ENCODE measurements around the gene BBS1. TPM values are rescaled to one million over a fixed set of nuclear protein-coding genes. Genes with fewer than 3 reads are reported as not detected.
"Not testable (repeated sequence)": the region's sequence is repeated elsewhere in the genome, so short reads cannot be mapped to it uniquely, and the experiment has no call there.

BBS1 gene
- 10 to 100 TPM; 22.6 to 26.4 TPM for total RNA-seq

- DNase-seq (peak; percentile 86), ATAC-seq (ENCODE audit: low read depth) (peak; percentile 93)
- Mint-ChIP-seq H3K36me3 (peaks cover 6% of the 10 kb centered on the region), H3K4me1 (peaks cover 14% of the 10 kb centered on the region), H3K27ac (peak within 1 kb of the TSS; percentile 42), H3K4me3 (peak within 1 kb of the TSS; percentile 90), H3K27me3 (no peaks in the 10 kb centered on the region), H3K9me3 (no peaks in the 10 kb centered on the region)
- POLR2A ChIA-PET = interaction anchor here (0.7 to 1.7 kb wide), 3 partner anchors 19 to 167 kb away, joined by 3 to 6 read pairs (median 4); partner anchors contain the start of genes RBM14 and RBM4B
Observed at GRCh38 chr11:66510271-66510989, at the start of gene BBS1. Gene BBS1 (plus strand): TSS chr11:66510635. CDS start chr11:66510660, 25 bp downstream.

GRCh38 chr11:66462010-66462409 lies 48.4 kb upstream of the BBS1 start:
- peaks cover 3% of the 10 kb centered on the region for H3K9me3 Mint-ChIP-seq
- DNase-seq (no peak), ATAC-seq (ENCODE audit: low read depth) (no peak)
- peaks cover 28% of the 10 kb centered on the region for H3K4me1 Mint-ChIP-seq
- no peak overlapping the region for H3K4me3 Mint-ChIP-seq
- no peak overlapping the region for H3K27ac Mint-ChIP-seq
- POLR2A ChIA-PET = no interaction called here
- H3K27me3 Mint-ChIP-seq = no peaks in the 10 kb centered on the region
- H3K36me3 Mint-ChIP-seq = peaks cover 8% of the 10 kb centered on the region

- H3K4me3 Mint-ChIP-seq = no peak overlapping the region
- DNase-seq (no peak), ATAC-seq (ENCODE audit: low read depth) (no peak)
- no peaks in the 10 kb centered on the region for H3K27me3 Mint-ChIP-seq
- H3K9me3 Mint-ChIP-seq = peaks cover 3% of the 10 kb centered on the region
- peak overlapping the region; percentile 44 for H3K27ac Mint-ChIP-seq
- H3K36me3 Mint-ChIP-seq = peaks cover 8% of the 10 kb centered on the region
- POLR2A ChIA-PET = interaction anchor here (0.9 kb wide), 1 partner anchor 17 kb away, joined by 5 read pairs; the partner anchor contains the start of gene DPP3
- peaks cover 32% of the 10 kb centered on the region for H3K4me1 Mint-ChIP-seq
Observed at GRCh38 chr11:66462911-66463310, 47.5 kb upstream of the BBS1 start.

GRCh38 chr11:66464116-66464515 lies 46.3 kb upstream of the BBS1 start:
- H3K4me3 Mint-ChIP-seq; H3K27ac Mint-ChIP-seq; H3K9me3 Mint-ChIP-seq; H3K27me3 Mint-ChIP-seq; ATAC-seq (ENCODE audit: low read depth); H3K36me3 Mint-ChIP-seq; DNase-seq: not testable (repeated sequence)
- H3K4me1 Mint-ChIP-seq = peaks cover 34% of the 10 kb centered on the region
- POLR2A ChIA-PET = interaction anchor here (0.7 kb wide), 1 partner anchor 10 kb away, joined by 3 read pairs; no protein-coding TSS in a partner anchor

GRCh38 chr11:66464916-66465315 lies 45.5 kb upstream of the BBS1 start:
- Mint-ChIP-seq H3K27me3 (peaks cover 3% of the 10 kb centered on the region), H3K36me3 (peaks cover 8% of the 10 kb centered on the region), H3K4me1 (peaks cover 28% of the 10 kb centered on the region), H3K27ac (no peak overlapping the region), H3K9me3 (peaks cover 3% of the 10 kb centered on the region), H3K4me3 (no peak overlapping the region)
- no peak for ATAC-seq (ENCODE audit: low read depth)
- no peak for DNase-seq
- POLR2A ChIA-PET = interaction anchor here (2.7 kb wide), 1 partner anchor 26 kb away, joined by 11 read pairs; the partner anchor contains the start of gene MRPL11

GRCh38 chr11:66465373-66466224 lies 44.8 kb upstream of the BBS1 start:
- Mint-ChIP-seq H3K27me3 (peaks cover 3% of the 10 kb centered on the region), H3K36me3 (peaks cover 8% of the 10 kb centered on the region), H3K4me1 (peaks cover 31% of the 10 kb centered on the region), H3K27ac (peak overlapping the region; percentile 71), H3K9me3 (peaks cover 2% of the 10 kb centered on the region), H3K4me3 (peak overlapping the region; percentile 86)
- no peak for ATAC-seq (ENCODE audit: low read depth)
- POLR2A ChIA-PET = interaction anchor here (0.7 to 2.7 kb wide), 6 partner anchors 12 to 194 kb away, joined by 3 to 22 read pairs (median 6); partner anchors contain the start of genes DPP3 and MRPL11
- DNase-seq = no peak

GRCh38 chr11:66466225-66467033 lies 44.0 kb upstream of the BBS1 start, which contains the start of gene PELI3:
Gene PELI3 (plus strand): TSS chr11:66466905. CDS start chr11:66468129, 1,224 bp downstream.
- Mint-ChIP-seq H3K9me3 (peaks cover 2% of the 10 kb centered on the region), H3K36me3 (peaks cover 9% of the 10 kb centered on the region), H3K27ac (peak within 1 kb of the TSS; percentile 71), H3K4me3 (peak within 1 kb of the TSS; percentile 92), H3K4me1 (peaks cover 31% of the 10 kb centered on the region), H3K27me3 (peaks cover 3% of the 10 kb centered on the region)
- POLR2A ChIA-PET = interaction anchor here (0.6 to 2.7 kb wide), 13 partner anchors 13 to 607 kb away, joined by 3 to 22 read pairs (median 5); partner anchors contain the start of genes ACTN3, DPP3, MRPL11 and RBM14
- ATAC-seq (ENCODE audit: low read depth) (peak; percentile 80), DNase-seq (peak; percentile 94)

GRCh38 chr11:66467034-66467659 lies 43.3 kb upstream of the BBS1 start:
- Mint-ChIP-seq H3K4me3 (peak overlapping the region; percentile 92), H3K9me3 (no peaks in the 10 kb centered on the region)

GRCh38 chr11:66467756-66468155 lies 42.7 kb upstream of the BBS1 start:
- peaks cover 3% of the 10 kb centered on the region for H3K36me3 Mint-ChIP-seq
- H3K27ac Mint-ChIP-seq = peak overlapping the region; percentile 56
- DNase-seq (no peak), ATAC-seq (ENCODE audit: low read depth) (no peak)
- POLR2A ChIA-PET = interaction anchor here (2.3 kb wide), 1 partner anchor 13 kb away, joined by 22 read pairs; the partner anchor contains the start of gene DPP3
- peak overlapping the region; percentile 92 for H3K4me3 Mint-ChIP-seq
- H3K27me3 Mint-ChIP-seq = peaks cover 3% of the 10 kb centered on the region
- peaks cover 25% of the 10 kb centered on the region for H3K4me1 Mint-ChIP-seq
- no peaks in the 10 kb centered on the region for H3K9me3 Mint-ChIP-seq

More at GRCh38 chr11:66467034-66467659, 43.3 kb upstream of the BBS1 start:
- ATAC-seq (ENCODE audit: low read depth) = peak; percentile 65
- H3K4me1 Mint-ChIP-seq = peaks cover 29% of the 10 kb centered on the region
- no peak for DNase-seq
- POLR2A ChIA-PET = interaction anchor here (0.6 to 2.7 kb wide), 11 partner anchors 13 to 375 kb away, joined by 4 to 22 read pairs (median 5); partner anchors contain the start of genes ACTN3, DPP3, MRPL11 and RBM14
- H3K36me3 Mint-ChIP-seq = peaks cover 7% of the 10 kb centered on the region
- H3K27me3 Mint-ChIP-seq = peaks cover 3% of the 10 kb centered on the region
- H3K27ac Mint-ChIP-seq = peak overlapping the region; percentile 56

- Mint-ChIP-seq H3K4me1 (peaks cover 20% of the 10 kb centered on the region), H3K27ac (no peak overlapping the region), H3K27me3 (peaks cover 3% of the 10 kb centered on the region), H3K36me3 (peaks cover 1% of the 10 kb centered on the region), H3K4me3 (peak overlapping the region; percentile 35), H3K9me3 (no peaks in the 10 kb centered on the region)
- ATAC-seq (ENCODE audit: low read depth) (no peak), DNase-seq (no peak)
- POLR2A ChIA-PET = no interaction called here
Observed at GRCh38 chr11:66468691-66469090, 41.7 kb upstream of the BBS1 start.

GRCh38 chr11:66469441-66469840 lies 41.0 kb upstream of the BBS1 start:
- DNase-seq = no peak
- no peak for ATAC-seq (ENCODE audit: low read depth)
- POLR2A ChIA-PET = no interaction called here
- Mint-ChIP-seq H3K9me3 (no peaks in the 10 kb centered on the region), H3K27ac (no peak overlapping the region), H3K4me1 (peaks cover 20% of the 10 kb centered on the region), H3K27me3 (peaks cover 3% of the 10 kb centered on the region), H3K36me3 (peaks cover 1% of the 10 kb centered on the region), H3K4me3 (no peak overlapping the region)

GRCh38 chr11:66470015-66470414 lies 40.4 kb upstream of the BBS1 start:
- DNase-seq (no peak), ATAC-seq (ENCODE audit: low read depth) (no peak)
- POLR2A ChIA-PET = interaction anchor here (1.3 kb wide), 1 partner anchor 10 kb away, joined by 5 read pairs; the partner anchor contains the start of gene DPP3
- Mint-ChIP-seq H3K36me3 (peaks cover 1% of the 10 kb centered on the region), H3K9me3 (no peaks in the 10 kb centered on the region), H3K27me3 (peaks cover 3% of the 10 kb centered on the region), H3K4me1 (peaks cover 19% of the 10 kb centered on the region), H3K27ac (no peak overlapping the region), H3K4me3 (no peak overlapping the region)
